GM12801 (cell line): ENCODE measurements around the gene KDM2B.

ENCODE experiments used
- CTCF ChIP-seq: IDR thresholded peaks from one replicate; pipeline ENCODE4 v1.5.1; 2011; ENCODE audit warnings: control low read depth; ENCODE audit not compliant: insufficient read length; ENCODE audit errors: extremely low read depth

Gene KDM2B

GRCh38 chr12:121518656-121519055 lies 62.2 kb downstream of the KDM2B start:
- TF ChIP-seq CTCF: no peak

- no peak for TF ChIP-seq CTCF
Measured at GRCh38 chr12:121516437-121517011, 64.3 kb downstream of the KDM2B start.

- no peak for TF ChIP-seq CTCF
Measured at GRCh38 chr12:121515615-121516014, 65.2 kb downstream of the KDM2B start.

GRCh38 chr12:121514184-121514742 lies 66.6 kb downstream of the KDM2B start:
- TF ChIP-seq CTCF: no peak

GRCh38 chr12:121513464-121514183 lies 67.2 kb downstream of the KDM2B start:
- no peak for TF ChIP-seq CTCF

- TF ChIP-seq CTCF: no peak
Measured at GRCh38 chr12:121512561-121512960, 68.3 kb downstream of the KDM2B start.

- TF ChIP-seq CTCF: no peak
Measured at GRCh38 chr12:121511916-121512315, 68.9 kb downstream of the KDM2B start.
